Cardiac muscle cell (in vitro differentiated cells and primary cell): ENCODE results near the gene SORCS3. TPM values are rescaled to one million over a fixed set of nuclear protein-coding genes. Genes with fewer than 3 reads are reported as not detected.

ENCODE experiments used
- DNase-seq, 2 donors: peaks; one replicate each; pipeline versions ENCODE4 v3.0.0 to v3.0.0-alpha.2; 2010 to 2017; ENCODE audit warnings: low read depth in 1 of 2, low spot score in 1 of 2
- H3K27ac ChIP-seq: fragments of 200-600 bp; sonication (generic); 2 replicates; pipeline ENCODE4 v1.5.1; 2016
- H3K27me3 ChIP-seq: fragments of 200-600 bp; sonication (generic); 2 replicates; pipeline ENCODE4 v1.6.0; 2016; ENCODE audit warnings: control low read depth
- H3K36me3 ChIP-seq: fragments of 200-600 bp; sonication (generic); 2 replicates; pipeline ENCODE4 v1.5.1; 2016; ENCODE audit warnings: control low read depth
- H3K4me1 ChIP-seq: fragments of 200-600 bp; sonication (generic); 2 replicates; pipeline ENCODE4 v1.8.1; 2017; ENCODE audit warnings: low read depth, mild to moderate bottlenecking, mixed run types
- H3K4me3 ChIP-seq: fragments of 200-600 bp; sonication (generic); 2 replicates; pipeline ENCODE4 v1.5.1; 2016; ENCODE audit warnings: mild to moderate bottlenecking
- H3K9me3 ChIP-seq: fragments of 200-600 bp; sonication (generic); 2 replicates; pipeline ENCODE4 v1.5.1; 2017; ENCODE audit warnings: low read depth, mild to moderate bottlenecking, control low read depth
- polyA plus RNA-seq: library from polyadenylated mRNA; unstranded; fragments of >200 nt; fragmentation: Nextera tagmentation; extraction: Ambion mirVana; gene quantifications from 2 replicates; pipeline ENCODE4 v1.2.1, GENCODE V29; 2016
- total RNA-seq: library from RNA; depleted of rRNA; stranded (reverse); fragments of >200 nt; gene quantifications from 2 replicates; pipeline ENCODE4 v1.2.3, GENCODE V29; 2016
- TF ChIP-seq, protein P1 (sequence below): IDR thresholded peaks from 2 replicates; pipeline ENCODE4 v1.5.1; 2012; ENCODE audit warnings: low read depth, mild to moderate bottlenecking, low read length

Gene SORCS3
- total and polyA plus RNA-seq, 2 experiments from 2014 or later, result 9.3 to 29.1 TPM

DNA sequence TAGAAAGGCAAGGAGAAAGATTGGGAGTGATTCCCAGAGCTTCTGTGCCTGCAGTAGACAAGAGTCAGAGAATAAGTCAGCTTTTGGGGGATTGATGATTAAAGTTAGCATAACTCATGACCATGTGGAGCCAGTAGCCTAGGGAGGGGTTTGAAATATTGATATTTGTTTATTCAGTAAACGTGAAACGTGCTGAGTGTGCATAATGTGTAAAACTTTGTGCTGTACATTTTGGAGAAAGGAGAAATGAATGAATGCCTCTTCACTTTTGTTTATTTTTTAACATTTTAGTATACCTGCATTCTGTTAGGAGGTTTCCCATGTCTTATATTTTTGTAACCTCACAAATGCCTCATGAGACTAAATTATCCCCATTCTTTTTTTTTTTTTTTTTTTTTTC lies 272.3 kb downstream of the SORCS3 start:
- no peak for DNase-seq
- Histone ChIP-seq H3K27me3 (peaks cover 3% of the 10 kb centered on the region), H3K9me3 (no peaks in the 10 kb centered on the region), H3K27ac (no peak overlapping the region), H3K4me3 (no peak overlapping the region), H3K36me3 (no peaks in the 10 kb centered on the region), H3K4me1 (no peaks in the 10 kb centered on the region)
- TF ChIP-seq, protein P1, sequence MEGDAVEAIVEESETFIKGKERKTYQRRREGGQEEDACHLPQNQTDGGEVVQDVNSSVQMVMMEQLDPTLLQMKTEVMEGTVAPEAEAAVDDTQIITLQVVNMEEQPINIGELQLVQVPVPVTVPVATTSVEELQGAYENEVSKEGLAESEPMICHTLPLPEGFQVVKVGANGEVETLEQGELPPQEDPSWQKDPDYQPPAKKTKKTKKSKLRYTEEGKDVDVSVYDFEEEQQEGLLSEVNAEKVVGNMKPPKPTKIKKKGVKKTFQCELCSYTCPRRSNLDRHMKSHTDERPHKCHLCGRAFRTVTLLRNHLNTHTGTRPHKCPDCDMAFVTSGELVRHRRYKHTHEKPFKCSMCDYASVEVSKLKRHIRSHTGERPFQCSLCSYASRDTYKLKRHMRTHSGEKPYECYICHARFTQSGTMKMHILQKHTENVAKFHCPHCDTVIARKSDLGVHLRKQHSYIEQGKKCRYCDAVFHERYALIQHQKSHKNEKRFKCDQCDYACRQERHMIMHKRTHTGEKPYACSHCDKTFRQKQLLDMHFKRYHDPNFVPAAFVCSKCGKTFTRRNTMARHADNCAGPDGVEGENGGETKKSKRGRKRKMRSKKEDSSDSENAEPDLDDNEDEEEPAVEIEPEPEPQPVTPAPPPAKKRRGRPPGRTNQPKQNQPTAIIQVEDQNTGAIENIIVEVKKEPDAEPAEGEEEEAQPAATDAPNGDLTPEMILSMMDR, result no peak

DNA sequence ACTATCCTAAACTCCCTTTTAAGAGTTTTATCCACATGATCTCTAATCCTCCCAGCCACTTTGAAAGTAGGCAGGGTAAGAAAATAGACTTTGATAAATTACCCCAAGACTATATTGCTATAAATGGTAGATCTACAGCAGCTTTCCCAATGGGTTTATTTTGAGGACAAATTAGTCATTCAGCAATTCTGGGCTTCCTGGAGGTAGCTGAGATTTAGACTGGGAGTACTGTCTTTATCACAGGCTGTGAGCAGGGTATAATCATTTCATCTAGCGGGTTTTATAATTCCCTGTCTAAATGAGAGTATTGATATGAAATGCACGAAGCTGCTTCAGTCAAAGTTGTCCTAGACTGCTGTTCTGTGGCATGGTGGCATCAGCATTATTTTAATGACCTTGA lies 279.4 kb downstream of the SORCS3 start:
- Histone ChIP-seq H3K36me3 (no peaks in the 10 kb centered on the region), H3K4me1 (peaks cover 21% of the 10 kb centered on the region), H3K27ac (no peak overlapping the region), H3K9me3 (no peaks in the 10 kb centered on the region), H3K27me3 (no peaks in the 10 kb centered on the region), H3K4me3 (no peak overlapping the region)
- TF ChIP-seq, protein P1, result no peak
- DNase-seq, result no peak

DNA sequence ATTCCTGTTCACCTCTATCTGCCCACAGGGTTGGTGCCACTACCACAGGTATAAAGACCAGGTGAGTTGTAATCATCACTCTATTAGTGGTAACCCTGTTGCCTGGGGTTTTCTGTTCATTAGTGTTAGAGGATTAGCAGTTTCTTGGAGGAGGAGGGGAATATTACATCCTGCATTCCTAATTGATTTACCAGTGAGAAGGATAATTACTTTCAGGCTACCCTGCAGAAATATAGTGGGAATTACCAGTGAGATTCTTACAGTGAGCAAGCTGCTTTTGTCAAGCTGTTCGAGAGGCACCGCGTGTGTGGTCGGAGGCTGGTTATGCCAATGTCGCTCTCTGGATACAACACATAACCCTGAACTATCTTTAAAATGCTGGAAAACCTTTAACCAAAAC lies 280.7 kb downstream of the SORCS3 start:
- no peak overlapping the region for H3K4me3 ChIP-seq
- no peak overlapping the region for H3K27ac ChIP-seq
- no peaks in the 10 kb centered on the region for H3K36me3 ChIP-seq
- TF ChIP-seq, protein P1, result no peak
- no peak for DNase-seq
- no peaks in the 10 kb centered on the region for H3K27me3 ChIP-seq
- no peaks in the 10 kb centered on the region for H3K9me3 ChIP-seq
- peaks cover 21% of the 10 kb centered on the region for H3K4me1 ChIP-seq

DNA sequence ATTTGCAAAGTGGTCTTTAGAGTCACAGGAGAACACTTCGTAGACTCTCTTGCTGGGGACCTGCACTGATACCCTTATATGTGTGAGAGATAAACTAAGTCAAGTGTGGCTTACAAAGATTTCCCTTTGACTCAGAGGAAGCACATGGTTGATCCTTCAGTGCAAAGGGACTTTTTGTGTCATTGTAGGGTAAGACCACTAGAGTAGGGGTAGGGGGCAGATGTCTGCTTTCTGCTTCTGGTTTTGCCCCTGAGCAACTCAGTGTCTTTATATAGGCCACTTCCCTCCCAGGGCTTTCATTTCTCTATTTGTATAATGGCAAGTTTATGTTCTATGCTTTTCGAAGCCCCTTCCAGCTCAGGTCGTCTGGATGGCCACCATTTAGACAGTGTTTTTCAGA lies 281.7 kb downstream of the SORCS3 start:
- no peak for DNase-seq
- Histone ChIP-seq H3K27ac (no peak overlapping the region), H3K9me3 (no peaks in the 10 kb centered on the region), H3K27me3 (no peaks in the 10 kb centered on the region), H3K36me3 (no peaks in the 10 kb centered on the region), H3K4me1 (peaks cover 21% of the 10 kb centered on the region), H3K4me3 (no peak overlapping the region)
- TF ChIP-seq, protein P1, result no peak

DNA sequence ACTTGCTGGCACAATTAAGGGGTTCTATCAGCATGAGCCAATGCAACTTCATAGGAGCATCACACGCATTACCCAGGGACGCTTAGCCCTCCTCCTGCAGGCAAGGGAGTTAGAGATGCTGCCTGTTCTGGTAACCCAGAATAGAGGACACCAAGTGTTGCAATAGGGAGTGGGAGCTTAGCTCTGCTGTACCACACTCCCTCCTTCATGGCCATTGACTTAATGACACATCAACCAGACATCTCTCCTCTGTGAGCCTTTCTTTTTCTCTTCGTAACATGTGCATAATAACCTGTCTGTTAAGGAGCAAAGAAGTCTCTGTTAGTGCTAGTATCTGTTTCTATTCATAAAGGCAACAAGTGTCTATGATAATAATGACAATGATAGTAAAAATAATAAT lies 282.4 kb downstream of the SORCS3 start:
- Histone ChIP-seq H3K4me3 (no peak overlapping the region), H3K27me3 (no peaks in the 10 kb centered on the region), H3K9me3 (no peaks in the 10 kb centered on the region), H3K27ac (no peak overlapping the region), H3K36me3 (no peaks in the 10 kb centered on the region), H3K4me1 (peaks cover 21% of the 10 kb centered on the region)
- TF ChIP-seq, protein P1, result no peak
- DNase-seq, result no peak
